C4-2B (cell line): ENCODE measurements around the gene AOC1.

Experiments used
- ZFX ChIP-seq: fragments of 450-650 bp; IDR thresholded peaks from 2 replicates; pipeline ENCODE4 v1.6.1; 2017
- TF ChIP-seq, protein P1 (sequence below): fragments of 450-650 bp; conservative IDR thresholded peaks from 2 replicates; pipeline ENCODE4 v1.5.1; 2017; ENCODE audit warnings: mild to moderate bottlenecking

DNA sequence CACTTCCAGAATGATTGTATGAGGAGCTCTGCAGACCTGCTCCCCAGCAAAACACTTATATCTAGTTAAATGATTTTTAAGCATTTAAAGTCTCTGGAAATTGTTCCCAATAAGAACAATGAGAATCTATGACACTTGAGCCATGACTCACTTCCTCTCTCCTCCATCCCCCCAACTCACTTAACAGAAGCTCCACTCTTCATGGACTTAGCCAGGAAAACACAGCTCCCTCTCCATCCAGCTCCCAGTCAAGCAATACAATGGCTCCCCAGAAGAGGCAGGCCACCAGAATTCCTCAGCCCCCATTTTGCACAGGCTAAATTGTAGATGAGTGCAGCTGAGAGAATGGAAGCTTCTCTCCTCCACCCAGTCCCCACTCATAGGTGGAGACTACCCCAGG, 27.0 kb downstream of the AOC1 start:
- TF ChIP-seq, protein P1, sequence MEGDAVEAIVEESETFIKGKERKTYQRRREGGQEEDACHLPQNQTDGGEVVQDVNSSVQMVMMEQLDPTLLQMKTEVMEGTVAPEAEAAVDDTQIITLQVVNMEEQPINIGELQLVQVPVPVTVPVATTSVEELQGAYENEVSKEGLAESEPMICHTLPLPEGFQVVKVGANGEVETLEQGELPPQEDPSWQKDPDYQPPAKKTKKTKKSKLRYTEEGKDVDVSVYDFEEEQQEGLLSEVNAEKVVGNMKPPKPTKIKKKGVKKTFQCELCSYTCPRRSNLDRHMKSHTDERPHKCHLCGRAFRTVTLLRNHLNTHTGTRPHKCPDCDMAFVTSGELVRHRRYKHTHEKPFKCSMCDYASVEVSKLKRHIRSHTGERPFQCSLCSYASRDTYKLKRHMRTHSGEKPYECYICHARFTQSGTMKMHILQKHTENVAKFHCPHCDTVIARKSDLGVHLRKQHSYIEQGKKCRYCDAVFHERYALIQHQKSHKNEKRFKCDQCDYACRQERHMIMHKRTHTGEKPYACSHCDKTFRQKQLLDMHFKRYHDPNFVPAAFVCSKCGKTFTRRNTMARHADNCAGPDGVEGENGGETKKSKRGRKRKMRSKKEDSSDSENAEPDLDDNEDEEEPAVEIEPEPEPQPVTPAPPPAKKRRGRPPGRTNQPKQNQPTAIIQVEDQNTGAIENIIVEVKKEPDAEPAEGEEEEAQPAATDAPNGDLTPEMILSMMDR = no peak
- TF ChIP-seq ZFX = no peak
